Uterus (tissue), 4 donors: ENCODE measurements around the gene MSANTD2. TPM values are rescaled to one million over a fixed set of nuclear protein-coding genes. Genes with fewer than 3 reads are reported as not detected.

Experiments used
- DNase-seq, 2 donors: peaks; one replicate each; pipeline ENCODE4 v3.0.0-alpha.2; 2019 to 2020
- H3K27ac ChIP-seq, 2 donors: fragments of 200-600 bp; sonication (generic); 1 replicate in 1 of 2; 2 replicates in 1 of 2; pipeline ENCODE4 v1.5.1; 2016 to 2018
- H3K27me3 ChIP-seq, 2 donors: fragments of 200-600 bp; sonication (generic); one replicate each; pipeline ENCODE4 v1.5.1; 2018 to 2019; ENCODE audit warnings: control low read depth in 1 of 2
- H3K36me3 ChIP-seq, 2 donors: fragments of 200-600 bp; sonication (generic); one replicate each; pipeline ENCODE4 v1.5.1; 2019; ENCODE audit warnings: control low read depth in 1 of 2
- H3K4me1 ChIP-seq, 2 donors: fragments of 200-600 bp; sonication (generic); one replicate each; pipeline ENCODE4 v1.5.1; 2018 to 2019; ENCODE audit warnings: control low read depth in 1 of 2
- H3K4me3 ChIP-seq, 2 donors: fragments of 200-600 bp; sonication (generic); 1 replicate in 1 of 2; 2 replicates in 1 of 2; pipeline ENCODE4 v1.5.1; 2018 to 2019; ENCODE audit warnings: mild to moderate bottlenecking in 1 of 2
- H3K9me3 ChIP-seq, 2 donors: fragments of 200-600 bp; sonication (generic); one replicate each; pipeline ENCODE4 v1.5.1; 2019; ENCODE audit warnings: control low read depth in 1 of 2
- CTCF ChIP-seq, 4 experiments: fragments of 200-600 bp in 2 of 4; fragments of 450-650 bp in 2 of 4; sonication (generic) in 2 of 4; IDR thresholded peaks; one replicate each; pipeline ENCODE4 v1.5.1; 2016 to 2019; ENCODE audit warnings: antibody characterized with exemption in 4 of 4, mild to moderate bottlenecking in 2 of 4, moderate library complexity in 1 of 4
- POLR2A ChIP-seq, 2 donors: fragments of 450-650 bp; IDR thresholded peaks; one replicate each; pipeline ENCODE4 v1.6.1; 2016; ENCODE audit warnings: antibody characterized with exemption in 2 of 2, mild to moderate bottlenecking in 1 of 2, moderate library complexity in 1 of 2
- intact Hi-C: fragments of 100-400 bp; cut with DNase I; formaldehyde crosslinking; loops from one replicate; pipeline ENCODE4 v1.15.1; 2023; ENCODE audit warnings: low total_unique reads
- total RNA-seq, 4 donors: library from RNA; depleted of rRNA in 3 of 4; stranded (reverse); fragments of >200 nt in 3 of 4; gene quantifications; one replicate each; pipeline versions ENCODE4 v1.1.0 to v1.2.4, GENCODE V29; 2014 to 2023
- donor health status: DM: yes; HTN: yes; CAD: no.

The MSANTD2 gene
- total RNA-seq, 4 donors from 2014 or later: 5.1 to 36.6 (median 24.5) TPM

GRCh38 chr11:124821995-124822730 is 22.0 kb upstream of the MSANTD2 start:
- no peak for DNase-seq
- Histone ChIP-seq H3K27me3 (no peaks in the 10 kb centered on the region), H3K4me3 (no peak overlapping the region), H3K4me1 (no peaks in the 10 kb centered on the region), H3K27ac (no peak overlapping the region), H3K36me3 (no peaks in the 10 kb centered on the region), H3K9me3 (no peaks in the 10 kb centered on the region)
- TF ChIP-seq CTCF (IDR thresholded peaks at IDR 0.05) (no peak), POLR2A (IDR thresholded peaks at IDR 0.05) (no peak)
- intact Hi-C loops: no loop called here

GRCh38 chr11:124817036-124817435 is 16.8 kb upstream of the MSANTD2 start:
- Histone ChIP-seq H3K27me3 (peaks cover 0 to 10% of the 10 kb centered on the region in 2 donors), H3K27ac (no peak overlapping the region), H3K9me3 (no peaks in the 10 kb centered on the region), H3K4me1 (no peaks in the 10 kb centered on the region), H3K4me3 (no peak overlapping the region), H3K36me3 (no peaks in the 10 kb centered on the region)
- intact Hi-C loops: no loop called here
- TF ChIP-seq POLR2A (IDR thresholded peaks at IDR 0.05): no peak
- DNase-seq: no peak

DNA sequence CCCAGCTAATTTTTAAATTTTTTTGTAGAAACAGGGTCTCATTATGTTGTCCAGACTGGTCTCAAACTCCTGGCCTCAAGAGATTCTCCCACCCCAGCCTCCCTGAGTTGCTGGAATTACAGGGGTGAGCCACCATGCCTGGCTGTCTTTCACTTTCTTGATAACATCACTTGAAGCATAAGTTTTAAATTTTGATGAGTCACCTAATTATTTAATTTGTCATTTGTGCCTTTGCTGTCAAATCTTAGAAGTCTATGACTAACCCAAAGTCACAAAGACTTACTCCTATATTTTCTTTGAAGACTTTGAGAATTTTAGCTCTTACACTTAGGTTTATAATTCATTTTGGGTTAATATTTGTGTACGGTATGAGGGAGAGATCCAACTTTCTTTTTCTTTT is 14.5 kb upstream of the MSANTD2 start:
- Histone ChIP-seq H3K4me3 (no peak overlapping the region), H3K27ac (no peak overlapping the region), H3K9me3 (no peaks in the 10 kb centered on the region), H3K36me3 (no peaks in the 10 kb centered on the region), H3K4me1 (no peaks in the 10 kb centered on the region), H3K27me3 (peaks cover 0 to 10% of the 10 kb centered on the region in 2 donors)
- TF ChIP-seq POLR2A (IDR thresholded peaks at IDR 0.05): no peak
- TF ChIP-seq CTCF (IDR thresholded peaks at IDR 0.05): no peak
- intact Hi-C loops: no loop called here
- no peak for DNase-seq

- Histone ChIP-seq H3K27ac (no peak overlapping the region), H3K36me3 (no peaks in the 10 kb centered on the region), H3K4me1 (no peaks in the 10 kb centered on the region), H3K4me3 (no peak overlapping the region), H3K27me3 (peaks cover 0 to 10% of the 10 kb centered on the region in 2 donors), H3K9me3 (no peaks in the 10 kb centered on the region)
- DNase-seq: no peak
- intact Hi-C loops: no loop called here
- no peak for TF ChIP-seq POLR2A (IDR thresholded peaks at IDR 0.05)
- TF ChIP-seq CTCF (IDR thresholded peaks at IDR 0.05): no peak
Observed at GRCh38 chr11:124812876-124813275, 12.7 kb upstream of the MSANTD2 start.

GRCh38 chr11:124811399-124812125 is 11.4 kb upstream of the MSANTD2 start:
- DNase-seq: no peak
- no peak for TF ChIP-seq POLR2A (IDR thresholded peaks at IDR 0.05)
- TF ChIP-seq CTCF (IDR thresholded peaks at IDR 0.05): no peak
- intact Hi-C loops: no loop called here

More at GRCh38 chr11:124811399-124812125, 11.4 kb upstream of the MSANTD2 start:
- Histone ChIP-seq H3K9me3 (no peaks in the 10 kb centered on the region), H3K27ac (no peak overlapping the region), H3K36me3 (no peaks in the 10 kb centered on the region), H3K4me1 (no peaks in the 10 kb centered on the region), H3K27me3 (peaks cover 0 to 10% of the 10 kb centered on the region in 2 donors), H3K4me3 (no peak overlapping the region)
